COLO829 (cell line): ENCODE data around the gene DNAH8.
A peak's percentile ranks its signal among the peaks of the same experiment; 100 is the strongest.
"Not testable (repeated sequence)": the region's sequence is repeated elsewhere in the genome, so short reads cannot be mapped to it uniquely, and the experiment has no call there.

Experiments
- DNase-seq: peaks from one replicate; pipeline ENCODE4 v3.0.0; 2012; ENCODE audit warnings: low spot score

DNAH8 gene

DNA sequence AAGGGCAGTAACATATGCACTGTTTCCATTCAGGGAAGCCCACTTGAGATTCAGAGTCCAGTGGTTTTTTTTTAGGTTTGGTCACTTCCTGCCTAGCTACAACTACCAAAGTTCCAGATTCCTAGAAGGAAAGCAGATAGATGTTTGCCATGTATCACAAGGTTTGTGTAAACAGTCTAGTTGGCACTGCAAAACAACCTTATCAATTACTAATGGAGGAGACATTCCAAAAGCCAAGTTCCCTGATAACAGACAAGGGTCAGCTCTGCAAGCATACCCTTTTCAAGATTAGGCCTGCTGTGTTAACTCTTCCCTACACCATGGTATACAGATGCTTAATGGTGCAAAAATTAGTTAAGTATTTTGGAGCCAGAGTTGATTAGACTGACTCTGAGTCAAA, 192.2 kb downstream of the DNAH8 start:
- no peak for DNase-seq

DNA sequence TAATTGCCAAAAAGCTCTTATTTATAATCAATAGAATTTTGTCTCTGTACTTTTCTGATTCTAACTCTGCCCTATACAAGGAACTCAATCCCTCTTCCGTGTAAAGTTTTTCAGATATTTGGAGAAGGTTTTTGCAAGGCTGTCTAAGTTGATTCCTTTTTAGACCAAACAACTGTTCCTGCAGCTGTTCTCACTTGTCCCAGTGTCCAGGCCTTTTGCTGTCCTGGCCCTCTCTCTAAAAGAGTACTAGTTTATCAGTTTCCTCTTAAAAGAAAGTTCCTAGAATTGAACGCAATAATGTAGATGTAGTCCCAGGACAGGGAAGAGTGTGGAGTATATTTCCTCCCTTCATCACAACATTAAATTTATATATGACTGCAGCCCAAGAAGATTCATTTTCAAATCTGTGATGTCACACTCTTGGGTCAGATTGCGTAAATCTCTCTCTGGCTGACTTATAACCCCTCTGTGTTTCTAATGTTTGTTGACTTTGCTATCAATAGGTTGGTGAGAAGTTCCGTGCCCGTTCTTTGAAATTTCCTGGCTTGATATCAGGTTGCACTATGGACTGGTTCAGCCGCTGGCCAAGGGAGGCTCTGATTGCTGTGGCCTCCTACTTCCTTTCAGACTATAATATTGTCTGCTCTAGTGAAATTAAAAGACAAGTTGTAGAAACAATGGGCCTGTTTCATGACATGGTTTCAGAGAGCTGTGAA, 194.1 kb downstream of the DNAH8 start:
- DNase-seq: no peak

DNA sequence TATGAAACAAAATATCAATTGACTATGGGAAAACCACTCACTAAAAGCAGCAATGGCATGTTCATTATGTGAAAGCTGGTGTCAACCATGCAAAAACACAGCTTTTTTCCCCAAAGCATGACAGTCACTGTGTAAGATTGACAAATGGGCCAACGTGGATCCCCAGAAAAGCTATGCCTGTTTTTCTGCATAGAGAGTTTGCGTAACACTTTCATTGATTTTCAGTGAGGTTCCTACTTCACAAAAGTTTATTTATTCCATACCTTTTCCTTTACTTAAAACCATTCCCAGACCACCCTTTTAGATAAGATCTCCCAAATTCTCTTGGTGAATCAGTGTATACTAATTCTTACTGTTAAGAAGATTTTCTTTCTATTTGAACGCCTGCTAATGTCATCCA, 195.1 kb downstream of the DNAH8 start:
- DNase-seq: no peak

DNA sequence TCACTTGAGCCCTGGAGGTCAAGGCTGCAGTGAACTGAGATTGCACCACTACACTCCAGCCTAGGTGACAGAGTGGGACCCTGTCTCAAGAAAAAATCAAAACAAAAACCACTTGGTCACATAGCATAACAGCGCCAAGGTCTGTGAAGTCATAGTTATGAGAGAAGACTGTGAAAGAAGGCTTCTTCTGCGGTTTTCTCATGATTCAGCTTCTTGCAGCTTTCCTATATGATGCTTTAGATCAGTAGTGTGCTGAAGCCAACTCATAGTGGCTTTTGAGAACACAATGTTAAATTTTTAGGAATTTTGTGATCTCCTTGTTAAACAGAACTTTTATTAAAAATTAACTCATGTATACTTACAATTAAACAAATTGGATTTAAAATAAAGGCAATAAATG, 197.3 kb downstream of the DNAH8 start:
- DNase-seq: no peak

DNA sequence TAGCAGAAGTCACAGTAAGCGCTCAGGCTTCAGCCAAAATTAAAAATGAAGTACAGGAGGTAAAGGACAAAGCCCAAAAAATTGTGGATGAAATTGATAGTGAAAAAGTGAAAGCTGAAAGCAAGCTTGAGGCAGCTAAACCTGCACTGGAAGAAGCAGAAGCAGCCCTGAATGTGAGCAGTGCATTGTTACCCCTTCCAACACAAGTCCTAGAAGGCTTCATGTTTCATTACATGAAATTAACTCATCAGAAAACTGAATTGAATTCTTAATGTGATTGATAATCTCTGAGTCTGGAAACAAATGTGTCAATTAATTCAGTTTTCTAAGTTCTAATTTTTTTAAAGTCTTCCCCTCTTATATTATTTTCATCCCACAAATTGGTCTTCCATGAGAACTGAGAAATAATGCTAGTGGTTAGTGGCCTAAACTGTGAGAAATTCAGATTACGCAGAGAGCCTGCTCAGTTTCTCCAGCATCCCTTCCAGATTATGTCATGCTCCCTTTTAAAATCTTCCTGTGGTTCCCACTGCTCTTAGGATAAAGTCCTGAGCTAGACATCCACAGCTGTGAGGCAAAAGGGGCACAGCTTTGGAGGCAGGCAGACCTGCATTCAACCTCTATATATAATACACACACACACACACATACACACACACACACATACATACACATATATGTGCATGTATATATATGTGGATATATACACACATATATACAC, 200.3 kb downstream of the DNAH8 start:
- DNase-seq: no peak

DNA sequence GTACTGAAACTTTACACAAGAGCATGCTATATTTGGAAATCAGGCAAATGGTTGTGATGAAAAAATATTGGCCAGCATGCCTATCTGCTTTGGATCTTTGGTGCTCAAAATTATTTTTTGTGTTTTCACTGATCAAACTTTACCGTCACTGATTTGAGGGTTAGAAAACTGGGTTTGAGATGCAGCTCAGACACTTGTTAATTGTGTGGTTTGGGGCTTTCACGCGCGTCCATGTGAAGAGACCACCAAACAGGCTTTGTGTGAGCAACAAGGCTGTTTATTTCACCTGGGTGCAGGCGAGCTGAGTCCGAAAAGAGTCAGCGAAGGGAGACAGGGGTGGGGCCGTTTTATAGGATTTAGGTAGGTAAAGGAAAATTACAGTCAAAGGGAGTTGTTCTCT, 206.4 kb downstream of the DNAH8 start:
- not testable (repeated sequence) for DNase-seq

DNA sequence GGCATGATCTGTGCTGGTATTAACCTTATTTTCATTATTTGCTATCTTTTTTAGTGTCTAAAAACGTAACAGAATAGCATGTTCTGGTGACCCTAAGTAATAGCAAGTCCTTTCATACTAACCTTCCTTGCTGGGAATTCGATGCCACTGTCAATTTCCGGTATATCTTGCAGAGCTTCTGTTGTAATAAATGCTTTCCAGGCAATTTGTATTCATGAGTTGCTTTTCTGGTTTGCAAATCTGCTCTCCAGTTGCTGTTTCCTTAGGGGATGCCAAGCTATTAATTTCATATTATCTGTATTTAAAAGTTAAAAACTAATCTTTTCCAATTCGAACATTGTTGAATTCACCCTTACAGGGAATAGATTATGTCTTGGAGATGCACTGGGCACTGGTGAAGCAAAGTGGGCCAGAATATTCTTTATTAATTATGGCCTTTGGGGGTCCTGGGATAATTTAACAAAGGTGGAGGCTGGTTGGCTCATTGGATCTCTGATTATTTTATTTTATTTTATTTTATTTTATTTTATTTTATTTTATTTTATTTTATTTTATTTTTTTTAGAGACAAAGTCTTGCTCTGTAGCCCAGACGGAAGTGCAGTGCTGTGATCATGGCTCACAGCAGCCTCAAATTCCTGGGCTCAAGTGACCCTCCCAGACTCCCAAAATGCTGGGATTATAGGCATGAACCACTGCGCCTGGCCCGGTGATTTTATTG, 209.8 kb downstream of the DNAH8 start:
- DNase-seq: no peak

DNA sequence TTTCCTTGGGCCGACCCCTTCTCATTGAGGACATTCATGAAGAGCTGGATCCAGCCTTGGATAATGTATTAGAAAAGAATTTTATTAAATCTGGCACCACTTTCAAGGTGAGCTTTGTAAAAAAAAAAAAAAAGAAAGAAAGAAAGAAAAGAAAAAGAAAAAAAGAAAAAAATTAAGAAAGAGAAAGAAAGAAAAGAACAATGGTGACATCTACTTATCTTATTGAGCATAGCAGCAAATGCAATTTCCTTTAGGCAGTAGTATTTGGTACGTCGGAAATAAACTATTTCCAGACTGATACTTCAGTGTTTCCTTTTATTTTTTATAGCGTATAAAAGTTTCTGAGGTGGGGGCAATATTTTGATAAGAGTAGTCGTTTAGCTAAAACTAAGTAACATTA, 214.4 kb downstream of the DNAH8 start:
- DNase-seq: no peak

DNA sequence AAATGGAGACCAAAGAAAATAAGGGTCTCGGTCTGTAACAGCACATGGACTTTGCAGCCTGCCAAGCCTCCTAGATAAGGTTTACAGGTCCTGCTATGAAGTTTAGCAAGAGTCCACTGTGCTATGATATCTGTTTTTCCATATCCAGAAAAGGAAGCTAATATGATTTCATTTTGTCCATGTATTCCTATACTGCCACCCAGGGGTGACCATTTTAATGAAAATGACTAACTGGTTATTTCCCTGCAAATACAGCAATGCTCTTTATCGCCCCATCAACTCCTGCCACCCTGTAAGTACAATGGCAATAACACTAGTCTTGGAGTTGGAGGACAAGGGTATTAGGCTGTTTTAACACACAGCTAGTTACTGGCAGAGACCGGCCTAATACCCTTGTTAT, 218.3 kb downstream of the DNAH8 start:
- peak; percentile 15 for DNase-seq

DNA sequence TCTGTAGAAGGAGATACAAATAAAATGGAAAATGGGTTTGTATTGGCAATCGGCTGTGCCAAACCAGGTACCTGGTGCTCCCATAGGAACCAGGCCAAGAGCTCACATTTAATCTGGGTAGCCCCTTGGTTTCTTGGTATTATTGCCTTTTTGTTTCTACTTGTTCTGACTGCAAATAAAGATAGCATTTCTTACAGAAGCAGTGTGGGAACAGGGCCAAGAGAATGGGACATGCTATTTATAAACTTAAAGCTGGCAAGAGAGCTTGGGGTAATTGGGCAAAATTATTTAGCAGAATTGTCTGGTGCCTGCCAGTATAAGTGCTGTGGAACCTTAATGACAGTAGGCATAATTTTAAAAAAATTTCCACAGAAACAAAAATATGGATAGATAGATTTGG, 219.9 kb downstream of the DNAH8 start:
- no peak for DNase-seq

DNA sequence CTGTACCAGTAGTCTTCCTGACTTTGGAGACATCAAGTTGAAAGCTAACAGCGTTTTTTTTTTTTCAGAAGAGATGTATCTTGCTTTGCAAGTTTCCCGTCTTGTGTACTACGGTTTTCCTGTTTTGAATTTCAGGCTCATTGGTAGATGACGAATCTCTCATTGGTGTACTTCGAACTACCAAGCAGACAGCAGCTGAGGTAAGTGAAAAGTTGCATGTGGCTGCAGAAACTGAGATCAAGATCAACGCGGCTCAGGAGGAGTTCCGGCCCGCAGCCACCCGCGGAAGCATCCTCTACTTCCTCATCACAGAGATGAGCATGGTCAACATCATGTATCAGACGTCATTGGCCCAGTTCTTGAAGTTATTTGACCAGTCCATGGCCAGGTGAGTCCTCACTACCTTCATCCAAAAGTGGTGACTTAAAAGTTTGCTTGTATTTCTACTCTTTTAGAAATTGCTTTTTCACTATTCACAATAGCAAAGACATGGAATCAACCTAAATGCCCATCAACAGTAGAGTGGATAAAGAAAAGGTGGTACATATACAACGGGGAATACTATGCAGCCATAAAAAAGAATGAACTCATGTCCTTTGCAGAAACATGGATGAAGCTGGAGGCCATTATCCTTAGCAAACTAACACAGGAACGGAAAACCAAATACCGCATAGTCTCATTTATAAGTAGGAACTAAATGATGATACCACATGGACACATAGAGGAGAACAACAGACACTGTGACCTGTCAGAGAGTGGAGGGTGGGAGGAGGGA, 222.9 kb downstream of the DNAH8 start:
- no peak for DNase-seq

DNA sequence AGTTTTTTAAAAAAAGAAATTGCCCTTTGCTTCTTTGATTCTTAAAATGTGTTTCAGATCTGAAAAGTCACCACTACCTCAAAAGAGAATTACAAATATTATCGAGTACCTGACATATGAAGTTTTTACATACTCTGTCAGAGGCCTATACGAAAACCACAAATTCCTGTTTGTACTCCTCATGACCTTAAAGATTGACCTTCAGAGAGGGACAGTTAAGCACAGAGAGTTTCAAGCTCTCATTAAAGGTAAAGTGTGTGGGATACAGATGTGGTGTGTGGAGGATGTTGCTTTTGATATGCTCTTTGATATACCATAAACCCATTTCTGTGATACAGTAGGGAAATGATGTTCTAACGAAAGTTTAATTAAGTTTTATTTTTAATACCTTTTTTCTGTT, 223.6 kb downstream of the DNAH8 start:
- DNase-seq: no peak

DNA sequence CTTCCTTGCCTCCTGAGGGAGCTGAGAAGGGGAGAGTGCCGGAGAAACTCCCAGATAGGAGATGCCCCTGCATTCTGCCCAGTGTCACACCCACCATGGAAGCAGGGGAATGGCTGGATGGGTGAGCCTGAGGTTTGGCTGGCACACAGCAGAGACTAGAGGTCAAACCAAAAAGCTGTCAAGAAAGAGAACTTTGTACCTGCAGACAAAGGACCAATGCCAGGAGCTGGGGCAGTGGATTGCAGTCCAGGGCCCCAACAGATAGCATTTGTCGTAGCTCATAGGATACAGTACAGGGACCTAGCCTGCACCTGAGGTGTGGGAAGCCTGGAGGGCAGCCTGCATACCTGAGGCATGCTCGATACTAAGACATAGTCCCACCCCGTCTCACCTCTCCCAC, 227.3 kb downstream of the DNAH8 start:
- no peak for DNase-seq

DNA sequence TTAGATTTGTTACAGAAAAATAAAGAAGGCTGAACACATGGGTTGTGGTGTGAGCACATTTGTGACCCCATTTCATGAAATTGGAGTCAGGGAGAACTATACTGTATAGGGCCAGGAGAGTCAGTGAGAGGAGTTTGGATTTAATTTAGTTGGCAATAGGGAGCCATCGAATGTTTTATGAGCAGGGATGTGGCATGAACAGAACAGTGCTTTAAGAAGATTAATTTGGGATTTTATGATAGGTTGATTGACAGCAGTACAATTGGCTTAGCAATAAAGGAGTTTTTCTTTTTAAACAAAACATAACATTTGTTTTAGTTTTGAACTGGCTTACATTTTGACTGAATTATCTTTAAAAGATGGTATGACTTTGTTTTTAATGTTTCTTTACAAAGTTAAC, 227.9 kb downstream of the DNAH8 start:
- no peak for DNase-seq

DNA sequence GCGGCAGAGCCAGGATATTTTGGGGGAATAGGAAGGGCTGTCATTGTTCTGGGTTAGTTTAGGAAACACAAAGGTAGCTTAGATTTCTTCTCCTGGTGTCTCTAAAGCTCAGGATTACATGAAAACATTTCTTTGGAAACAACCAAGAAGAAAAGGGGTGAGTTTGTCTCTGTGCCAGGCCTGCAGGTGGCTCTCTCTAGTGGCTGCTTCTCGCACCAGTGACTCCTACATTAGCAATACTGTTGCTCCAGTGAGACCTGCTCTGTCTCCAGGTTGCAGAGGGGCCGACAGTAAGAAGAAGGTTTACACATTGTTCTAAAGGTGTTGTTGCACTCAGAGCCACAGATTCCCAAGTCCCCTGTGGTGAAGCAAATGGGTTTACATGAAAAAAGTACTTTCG, 228.9 kb downstream of the DNAH8 start:
- no peak for DNase-seq

DNA sequence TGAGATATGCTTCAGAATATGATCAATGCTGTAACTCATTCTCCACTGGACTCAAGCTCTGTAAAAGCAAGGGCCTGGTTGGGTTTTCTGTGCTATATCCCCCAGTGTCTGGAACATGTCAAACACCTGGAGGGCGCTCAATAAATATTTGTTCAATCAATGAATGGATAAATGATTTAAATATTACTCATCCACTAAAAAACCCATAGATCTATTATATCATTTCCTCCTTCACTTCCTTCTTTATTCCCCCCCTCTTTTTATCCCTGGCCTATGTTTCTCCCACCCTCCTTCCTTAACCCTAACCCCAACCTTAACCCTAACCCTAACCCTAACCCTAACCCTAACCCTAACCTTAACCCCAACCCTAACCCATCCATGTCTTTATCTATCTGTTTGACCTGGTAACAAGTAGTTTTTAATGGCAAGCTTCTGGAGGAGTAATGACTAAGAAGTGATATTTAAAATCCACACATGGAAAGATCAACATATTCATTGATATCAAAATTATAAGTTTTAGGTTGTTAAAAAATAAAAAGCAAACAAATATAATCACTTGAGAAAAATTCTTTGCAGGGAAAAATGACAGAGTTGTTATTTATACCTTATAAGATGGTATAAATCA, 229.7 kb downstream of the DNAH8 start:
- no peak for DNase-seq

DNA sequence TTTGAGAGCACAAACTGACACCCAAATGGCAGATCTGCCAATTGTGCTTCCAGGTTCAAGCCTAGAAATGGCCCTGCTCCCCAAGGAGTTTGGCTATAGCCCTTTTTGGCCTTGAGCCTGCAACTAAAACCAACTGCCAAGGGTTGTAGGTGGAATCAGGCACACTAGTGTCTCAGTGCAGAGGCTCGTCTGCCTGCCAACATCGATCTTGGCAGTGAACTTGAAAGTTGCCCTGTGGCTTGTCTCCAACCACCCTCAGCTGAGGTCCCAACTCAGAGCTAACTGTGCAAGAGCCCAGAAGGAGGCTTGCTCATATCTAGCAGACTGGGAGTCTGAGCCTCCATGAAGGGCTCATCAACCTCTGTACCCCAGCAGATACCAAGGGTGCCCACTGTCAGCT, 240.8 kb downstream of the DNAH8 start:
- DNase-seq: no peak

DNA sequence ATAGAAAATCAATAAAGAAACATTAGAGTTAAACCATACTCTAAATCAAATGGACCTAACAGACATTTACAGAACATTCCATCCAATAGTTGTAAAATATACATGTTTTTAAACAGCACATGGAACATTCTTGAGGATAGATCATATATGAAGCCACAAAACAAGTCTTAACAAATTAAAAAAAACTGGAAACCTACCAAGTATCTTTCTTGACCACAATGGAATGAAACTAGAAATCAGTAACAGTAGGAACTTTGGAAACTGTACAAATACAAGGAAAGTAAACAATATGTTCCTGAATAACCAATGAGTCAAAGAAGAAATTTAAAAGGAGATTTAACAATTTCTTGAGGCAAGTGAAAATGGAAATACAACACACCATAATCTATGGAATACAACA, 242.3 kb downstream of the DNAH8 start:
- no peak for DNase-seq

DNA sequence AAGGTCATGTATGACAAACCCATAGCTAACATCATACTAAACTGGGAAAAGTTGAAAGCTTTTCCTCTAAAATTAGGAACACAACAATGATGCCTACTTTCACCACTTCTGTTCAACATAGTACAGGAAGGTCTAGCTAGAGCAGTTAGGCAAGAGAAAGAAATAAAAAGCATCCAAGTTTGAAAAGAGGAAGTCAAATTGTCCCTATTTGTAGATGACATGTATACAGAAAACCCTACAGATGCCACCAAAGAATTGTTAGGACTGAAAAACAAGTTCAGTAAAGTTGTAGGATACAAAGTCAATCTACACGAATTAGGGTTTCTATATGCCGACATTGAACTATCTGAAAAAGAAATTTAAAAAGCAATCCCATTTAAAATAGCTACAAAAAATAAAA, 244.0 kb downstream of the DNAH8 start:
- no peak for DNase-seq

DNA sequence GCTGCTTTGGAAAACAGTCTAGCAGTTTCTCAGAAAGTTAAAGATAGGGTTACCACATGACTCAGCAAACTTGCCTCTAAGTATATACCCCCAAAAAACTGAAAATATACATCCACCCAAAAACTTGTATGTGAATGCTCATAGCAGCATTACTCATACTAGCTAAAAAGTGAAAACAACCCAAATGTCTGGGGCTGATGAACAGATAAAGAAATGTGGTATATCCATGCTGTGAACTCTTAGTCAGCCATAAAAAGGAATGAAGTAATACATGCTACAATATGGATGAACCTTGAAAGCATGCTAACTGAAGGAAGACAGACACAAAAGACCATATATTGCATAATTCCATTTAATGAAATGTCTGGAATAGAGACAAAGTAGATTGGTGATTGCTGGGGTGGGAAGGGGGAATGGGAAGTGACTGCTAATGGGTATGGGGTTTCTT, 253.6 kb downstream of the DNAH8 start:
- no peak for DNase-seq

DNA sequence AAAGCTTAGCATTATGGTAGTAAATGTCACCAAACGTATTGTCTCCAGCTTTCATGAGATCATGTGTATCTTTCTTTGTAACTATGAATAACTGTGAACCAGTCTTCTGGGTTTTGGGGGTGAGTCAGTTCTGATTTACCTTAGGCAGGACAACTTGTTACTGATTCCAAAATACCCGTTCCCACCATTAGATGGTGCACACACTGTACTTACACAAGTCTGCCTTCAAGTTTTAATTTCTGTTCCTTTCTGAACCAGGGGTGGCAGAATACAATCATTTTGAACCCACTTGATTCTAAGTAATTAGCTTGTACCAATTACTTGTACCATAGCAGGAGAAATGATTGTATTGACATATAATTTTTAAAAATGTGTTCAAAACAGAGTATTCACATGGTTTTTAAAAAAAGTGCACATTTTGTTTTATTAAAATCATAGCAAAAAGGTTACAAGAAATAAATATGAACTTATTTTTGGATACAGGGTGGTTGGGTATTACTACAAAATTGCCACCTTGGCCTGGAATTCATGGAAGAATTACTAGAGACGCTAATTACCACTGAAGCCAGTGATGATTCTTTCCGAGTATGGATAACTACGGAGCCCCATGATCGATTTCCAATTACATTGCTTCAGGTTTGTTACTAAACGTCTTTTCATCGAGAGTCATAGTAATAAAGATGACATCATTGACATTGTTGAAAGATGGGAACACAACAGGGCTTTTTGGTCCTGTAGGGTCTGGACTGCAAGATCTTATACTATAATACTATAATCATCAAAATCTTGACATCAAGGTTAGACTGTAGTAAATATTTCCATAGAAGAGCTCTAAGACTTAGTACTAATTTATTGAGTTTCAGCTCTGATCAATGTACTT, 258.3 kb downstream of the DNAH8 start:
- peak; percentile 42 for DNase-seq
